Kidney epithelial cell (primary cell): ENCODE results near the gene ZNG1F. TPM values are rescaled to one million over a fixed set of nuclear protein-coding genes. Genes with fewer than 3 reads are reported as not detected.
"Not testable (repeated sequence)": the region's sequence is repeated elsewhere in the genome, so short reads cannot be mapped to it uniquely, and the experiment has no call there.

ENCODE experiments used
- DNase-seq: peaks from one replicate; pipeline ENCODE4 v3.0.0-alpha.2; 2010; ENCODE audit warnings: low read depth
- H3K27me3 ChIP-seq: 2 replicates; pipeline ENCODE4 v1.6.0; 2011; ENCODE audit warnings: low read length; ENCODE audit not compliant: control insufficient read depth, insufficient read depth
- H3K36me3 ChIP-seq: 2 replicates; pipeline ENCODE4 v1.5.1; 2011; ENCODE audit warnings: low read length; ENCODE audit not compliant: control insufficient read depth, insufficient read depth
- H3K4me3 ChIP-seq: 2 replicates; pipeline ENCODE4 v1.5.1; 2011; ENCODE audit warnings: low read depth, mild to moderate bottlenecking, control low read depth, low read length
- total RNA-seq: library from RNA; depleted of rRNA; stranded (reverse); fragments of >200 nt; gene quantifications from 2 replicates; pipeline ENCODE4 v1.2.3, GENCODE V29; 2015

The ZNG1F gene
- total RNA-seq, 1 donor from 2014 or later = 6.9 TPM

DNA sequence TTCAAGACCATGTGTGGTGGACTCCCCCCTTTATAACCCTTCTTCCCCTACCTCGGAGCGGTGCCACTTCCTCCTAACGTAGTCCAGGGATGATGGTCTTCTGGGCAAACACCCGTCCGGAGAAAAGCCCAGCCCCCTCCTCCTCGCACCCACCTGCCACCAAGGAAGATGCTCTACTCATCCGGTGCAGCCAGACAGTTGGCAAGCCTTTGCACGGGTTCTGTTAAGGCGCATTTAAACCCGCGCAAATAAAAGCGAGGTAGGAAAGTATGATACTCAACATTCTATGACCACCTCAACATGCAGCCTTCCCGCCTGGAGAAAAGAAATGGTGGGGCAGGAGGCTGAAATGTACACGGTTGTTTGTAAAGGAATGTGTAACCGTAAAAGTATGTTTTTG lies 60.5 kb downstream of the ZNG1F start, which contains the start of gene FOXD4L6:
FOXD4L6 (minus strand) TSS at position 101 of the 400 bp plus-strand sequence. CDS start 298 bp downstream, outside the sequence.
- not testable (repeated sequence) for H3K27me3 ChIP-seq, H3K4me3 ChIP-seq, H3K36me3 ChIP-seq, DNase-seq

DNA sequence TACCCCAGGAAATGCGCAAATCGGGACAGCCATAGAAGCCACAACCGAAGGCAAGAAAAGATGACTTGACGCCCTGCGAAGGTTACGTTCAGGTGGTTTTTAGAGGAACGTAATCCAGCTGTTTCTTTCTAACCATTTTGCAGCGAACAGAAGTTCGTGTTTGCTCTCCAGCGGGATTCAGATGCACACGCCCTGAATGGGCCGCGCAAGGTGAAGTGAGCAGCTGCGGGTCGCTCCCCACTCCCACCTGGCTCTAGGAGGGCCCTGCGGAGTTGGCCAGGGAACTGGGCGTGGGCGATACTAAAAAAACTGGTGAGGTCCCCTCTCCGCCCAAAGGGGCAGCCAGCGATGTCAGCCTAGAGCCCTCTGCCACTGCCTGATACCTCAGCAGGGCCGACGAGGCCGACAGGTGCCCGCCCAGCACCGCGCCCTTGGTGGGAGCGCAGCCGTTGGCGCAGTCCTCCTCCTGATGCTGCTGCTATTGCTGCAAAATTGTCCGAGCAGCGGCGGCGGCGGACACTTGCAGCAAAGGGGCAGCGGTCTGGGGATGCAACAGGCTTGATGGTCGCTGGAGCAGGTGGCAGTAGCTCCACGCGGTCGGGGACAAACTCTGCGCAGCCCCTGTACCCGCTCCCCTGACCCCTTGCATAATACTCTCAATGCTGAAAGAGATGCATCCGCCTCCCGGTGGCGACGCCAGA lies 62.2 kb downstream of the ZNG1F start:
- H3K27me3 ChIP-seq, DNase-seq, H3K36me3 ChIP-seq, H3K4me3 ChIP-seq: not testable (repeated sequence)

DNA sequence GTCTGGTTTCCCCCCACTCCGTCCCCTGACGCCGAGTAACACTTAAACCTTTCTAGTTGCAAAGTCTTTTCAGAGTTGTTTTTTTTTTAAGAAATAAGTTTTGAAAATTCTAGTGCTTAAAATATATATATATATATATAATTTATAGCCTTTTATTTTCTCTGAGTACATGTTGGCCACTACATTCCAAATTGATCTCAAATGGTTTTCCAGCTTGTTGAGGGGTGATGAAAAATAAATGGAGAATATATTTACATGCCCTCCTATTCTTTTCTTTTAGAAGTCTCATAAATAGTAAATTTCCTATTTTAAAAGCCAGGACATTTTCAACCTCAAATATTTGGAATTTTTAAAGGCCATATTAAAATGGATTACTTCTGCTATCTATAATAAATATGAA lies 63.2 kb downstream of the ZNG1F start:
- H3K36me3 ChIP-seq, H3K4me3 ChIP-seq, H3K27me3 ChIP-seq, DNase-seq: not testable (repeated sequence)

DNA sequence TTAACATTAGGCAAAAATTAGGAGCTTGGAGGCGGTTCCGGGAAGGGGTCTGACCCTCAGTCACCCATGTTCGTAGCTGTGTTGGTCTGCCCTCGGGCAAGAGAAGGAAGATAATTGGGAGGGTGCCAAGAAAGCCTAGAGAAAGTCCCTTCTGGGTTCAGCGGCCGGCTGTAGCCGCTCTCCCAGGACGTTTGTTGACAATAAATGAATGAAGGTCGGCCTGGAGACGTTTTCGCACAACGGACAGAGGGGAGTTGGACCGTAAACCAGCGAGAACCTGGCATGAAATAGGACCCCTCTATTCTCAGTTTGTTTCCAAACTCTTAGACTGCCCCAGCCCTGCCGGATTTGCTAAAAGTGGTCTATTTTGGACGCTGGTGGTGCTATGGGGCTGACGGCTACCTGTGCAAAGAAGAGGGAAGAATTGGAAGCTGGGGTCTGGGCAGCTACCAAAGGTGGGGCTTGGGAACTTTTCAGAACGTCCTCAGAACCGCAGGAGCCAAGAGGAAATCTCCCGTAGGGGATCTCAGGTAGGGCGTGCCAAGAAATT lies 63.9 kb downstream of the ZNG1F start:
- not testable (repeated sequence) for H3K4me3 ChIP-seq, DNase-seq, H3K27me3 ChIP-seq, H3K36me3 ChIP-seq

DNA sequence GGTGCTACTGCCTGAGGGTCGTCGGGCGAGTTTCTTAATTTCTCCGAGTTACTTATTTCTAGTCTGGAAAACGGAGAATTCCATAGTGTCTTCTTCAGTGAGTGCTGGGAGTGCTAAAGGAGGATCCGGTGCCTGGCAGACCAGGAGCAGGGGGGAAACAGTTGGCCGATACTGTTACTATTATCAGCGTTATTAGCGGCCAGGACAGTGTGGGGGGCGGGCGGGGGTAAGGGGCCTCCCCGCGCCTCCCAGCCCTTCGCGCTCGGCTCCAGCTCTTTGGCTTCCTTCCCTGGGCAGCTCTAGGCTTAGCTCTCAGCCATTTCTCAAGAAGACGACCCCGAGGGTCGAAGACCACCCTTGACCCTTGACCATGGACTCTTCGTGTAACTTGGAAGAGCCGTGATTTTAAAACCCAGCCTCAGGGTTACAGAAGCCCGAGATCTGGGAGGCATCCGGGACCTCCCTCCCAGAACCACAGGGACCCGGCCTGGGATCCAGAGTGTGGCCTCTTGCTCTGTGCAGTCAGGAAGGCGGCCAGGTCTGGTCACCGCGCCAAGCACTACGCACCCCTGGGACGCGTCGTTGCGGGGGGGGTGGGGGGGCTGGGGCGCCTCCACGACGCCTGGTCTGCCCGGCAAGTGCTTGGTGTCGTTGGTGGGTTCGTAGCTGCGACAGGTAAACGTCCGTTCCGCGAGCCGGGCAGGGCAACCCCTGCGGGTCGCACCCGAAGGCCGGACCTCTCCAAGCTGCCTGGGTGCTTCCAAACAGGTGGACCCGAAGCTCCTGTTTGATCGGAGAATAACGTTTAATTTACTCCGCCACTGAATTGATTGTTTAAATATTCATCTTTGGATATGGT lies 64.6 kb downstream of the ZNG1F start:
- not testable (repeated sequence) for H3K36me3 ChIP-seq, H3K4me3 ChIP-seq, H3K27me3 ChIP-seq, DNase-seq

- H3K27me3 ChIP-seq, H3K4me3 ChIP-seq, DNase-seq, H3K36me3 ChIP-seq: not testable (repeated sequence)
Observed at GRCh38 chr9:41123812-41124211, 65.3 kb downstream of the ZNG1F start.

DNA sequence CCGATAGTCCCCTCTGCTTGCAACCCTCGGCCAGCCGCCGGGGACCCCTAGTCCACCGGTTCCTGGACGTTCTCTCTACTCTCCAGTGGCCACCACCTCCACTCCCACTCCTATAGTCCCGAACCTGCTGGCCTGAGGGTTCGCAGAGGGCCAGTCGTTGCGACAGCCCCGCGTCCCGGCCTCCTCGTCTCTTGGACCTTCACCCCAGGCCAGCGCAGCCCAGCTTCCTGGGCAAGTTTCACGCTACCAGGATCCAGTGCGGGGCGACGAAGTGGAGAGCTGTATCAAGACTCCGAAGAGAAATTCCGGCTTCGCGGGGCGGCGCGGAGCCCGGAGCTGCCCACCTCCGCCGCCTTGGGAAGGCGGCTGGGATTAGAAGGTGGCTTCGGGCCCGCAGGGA lies 65.7 kb downstream of the ZNG1F start:
- H3K4me3 ChIP-seq, DNase-seq, H3K36me3 ChIP-seq, H3K27me3 ChIP-seq: not testable (repeated sequence)

GRCh38 chr9:41120696-41121095 lies 68.4 kb downstream of the ZNG1F start:
- H3K36me3 ChIP-seq, H3K27me3 ChIP-seq, DNase-seq, H3K4me3 ChIP-seq: not testable (repeated sequence)

- not testable (repeated sequence) for H3K27me3 ChIP-seq, H3K36me3 ChIP-seq, DNase-seq, H3K4me3 ChIP-seq
Observed at GRCh38 chr9:41119719-41120118, 69.4 kb downstream of the ZNG1F start.

GRCh38 chr9:41119311-41119710 lies 69.8 kb downstream of the ZNG1F start:
- H3K4me3 ChIP-seq, H3K36me3 ChIP-seq, DNase-seq, H3K27me3 ChIP-seq: not testable (repeated sequence)

- H3K4me3 ChIP-seq, H3K36me3 ChIP-seq: not testable (repeated sequence)
Observed at GRCh38 chr9:41113348-41113747, 75.8 kb downstream of the ZNG1F start.

GRCh38 chr9:41111414-41111813 lies 77.7 kb downstream of the ZNG1F start:
- H3K4me3 ChIP-seq, DNase-seq, H3K36me3 ChIP-seq: not testable (repeated sequence)
- H3K27me3 ChIP-seq = peaks cover 12% of the 10 kb centered on the region

More at GRCh38 chr9:41113348-41113747, 75.8 kb downstream of the ZNG1F start:
- not testable (repeated sequence) for DNase-seq, H3K27me3 ChIP-seq

GRCh38 chr9:41110913-41111312 lies 78.2 kb downstream of the ZNG1F start:
- not testable (repeated sequence) for H3K36me3 ChIP-seq, DNase-seq, H3K4me3 ChIP-seq
- peaks cover 12% of the 10 kb centered on the region for H3K27me3 ChIP-seq

GRCh38 chr9:41109253-41109652 lies 79.9 kb downstream of the ZNG1F start:
- not testable (repeated sequence) for H3K4me3 ChIP-seq, DNase-seq

GRCh38 chr9:41108816-41109215 lies 80.3 kb downstream of the ZNG1F start:
- DNase-seq = not testable (repeated sequence)
- H3K27me3 ChIP-seq = peaks cover 12% of the 10 kb centered on the region

More at GRCh38 chr9:41109253-41109652, 79.9 kb downstream of the ZNG1F start:
- H3K36me3 ChIP-seq = not testable (repeated sequence)
- peaks cover 12% of the 10 kb centered on the region for H3K27me3 ChIP-seq

More at GRCh38 chr9:41108816-41109215, 80.3 kb downstream of the ZNG1F start:
- not testable (repeated sequence) for H3K36me3 ChIP-seq, H3K4me3 ChIP-seq
